ENCODE data around the gene ZNF3.
A peak's percentile ranks its signal among the peaks of the same experiment; 100 is the strongest.
"Not testable (repeated sequence)": the region's sequence is repeated elsewhere in the genome, so short reads cannot be mapped to it uniquely, and the experiment has no call there.

The ZNF3 gene

DNA sequence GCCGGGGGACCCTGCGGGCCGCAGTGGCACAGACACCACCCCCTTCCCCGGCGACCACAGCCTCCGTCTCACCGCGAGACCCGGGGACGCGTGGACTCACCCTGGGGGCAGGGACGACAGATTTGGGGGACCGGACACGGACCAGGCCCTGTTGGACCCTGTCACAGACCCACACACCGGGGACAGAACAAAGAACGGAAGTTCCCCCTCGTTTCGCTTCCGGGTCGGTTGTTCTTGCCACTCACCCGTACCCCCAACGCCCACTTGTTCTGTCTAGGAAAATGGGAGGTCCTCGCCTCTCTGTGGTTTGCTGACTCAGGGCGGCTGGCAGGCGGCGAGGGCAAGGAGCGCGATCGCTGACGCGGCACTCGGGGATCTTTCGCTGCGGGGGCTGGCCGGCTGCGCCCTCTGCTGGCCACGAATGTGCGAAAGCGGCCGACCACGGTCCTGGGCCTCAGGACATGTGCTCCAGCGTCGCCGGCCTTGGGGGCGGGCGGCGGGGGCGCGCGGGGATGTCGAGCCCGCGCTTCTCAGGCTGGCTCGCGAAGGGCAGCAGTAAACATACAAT lies at the start of gene ZNF3:
Gene ZNF3 (minus strand): TSS at position 189 of the 568 bp plus-strand sequence. CDS start 4,366 bp downstream, outside the sequence.
- Histone ChIP-seq H3K36me3 (ENCODE audit: control insufficient read depth, insufficient read depth, low read length) (peaks cover 35% of the 10 kb centered on the region), H3K9me3 (ENCODE audit: control insufficient read depth, insufficient read depth, low read depth, low read length) (peaks cover 4% of the 10 kb centered on the region; the same call in 1 of the 2 replicates), H3K4me1 (ENCODE audit: control insufficient read depth, insufficient read depth, low read length) (peaks cover 13% of the 10 kb centered on the region), H3K27me3 (ENCODE audit: control insufficient read depth, insufficient read depth, low read length) (no peaks in the 10 kb centered on the region), H3K9ac (ENCODE audit: low read length) (peak within 1 kb of the TSS; percentile 97), H3K27ac (ENCODE audit: low read depth, low read length) (peak within 1 kb of the TSS; percentile 86), H3K4me3 (ENCODE audit: low read depth, low read length) (peak within 1 kb of the TSS; percentile 94)

- H3K27ac ChIP-seq (ENCODE audit: low read depth, low read length): no peak overlapping the region
- no peaks in the 10 kb centered on the region for H3K36me3 ChIP-seq (ENCODE audit: control insufficient read depth, insufficient read depth, low read length)
- H3K9ac ChIP-seq (ENCODE audit: low read length): peak overlapping the region; percentile 36
- H3K27me3 ChIP-seq (ENCODE audit: control insufficient read depth, insufficient read depth, low read length): peaks cover 12% of the 10 kb centered on the region
- H3K9me3 ChIP-seq (ENCODE audit: control insufficient read depth, insufficient read depth, low read depth, low read length): no peaks in the 10 kb centered on the region
- peak overlapping the region; percentile 43 for H3K4me3 ChIP-seq (ENCODE audit: low read depth, low read length)
- H3K4me1 ChIP-seq (ENCODE audit: control insufficient read depth, insufficient read depth, low read length): peaks cover 4% of the 10 kb centered on the region; the same call in 1 of the 2 replicates
These were observed 49.3 kb upstream of the ZNF3 start for GRCh38 chr7:100130608-100131453.

DNA sequence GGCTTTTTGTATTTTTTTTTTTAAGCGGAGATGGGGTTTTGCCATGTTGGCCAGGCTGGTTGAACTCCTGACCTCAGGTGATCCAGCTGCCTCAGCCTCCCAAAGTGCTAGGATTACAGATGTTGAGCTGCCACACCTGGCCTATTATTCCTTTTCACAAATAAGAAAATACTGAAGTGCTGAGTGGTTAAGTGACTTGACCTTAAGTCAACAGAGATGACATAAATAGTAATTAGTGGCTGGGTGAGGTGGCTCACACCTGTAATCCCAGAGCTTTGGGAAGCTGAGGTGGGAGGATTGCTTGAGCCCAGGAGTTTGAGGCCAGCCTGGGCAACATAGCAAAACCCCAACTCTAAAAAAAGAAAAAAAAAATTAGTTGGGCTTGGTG lies 48.7 kb upstream of the ZNF3 start:
- peaks cover 12% of the 10 kb centered on the region for H3K27me3 ChIP-seq (ENCODE audit: control insufficient read depth, insufficient read depth, low read length)
- not testable (repeated sequence) for H3K9ac ChIP-seq (ENCODE audit: low read length); H3K36me3 ChIP-seq (ENCODE audit: control insufficient read depth, insufficient read depth, low read length); H3K4me1 ChIP-seq (ENCODE audit: control insufficient read depth, insufficient read depth, low read length); H3K9me3 ChIP-seq (ENCODE audit: control insufficient read depth, insufficient read depth, low read depth, low read length); H3K27ac ChIP-seq (ENCODE audit: low read depth, low read length); H3K4me3 ChIP-seq (ENCODE audit: low read depth, low read length)

- Histone ChIP-seq H3K4me3 (ENCODE audit: low read depth, low read length) (no peak overlapping the region), H3K27ac (ENCODE audit: low read depth, low read length) (no peak overlapping the region), H3K27me3 (ENCODE audit: control insufficient read depth, insufficient read depth, low read length) (peaks cover 12% of the 10 kb centered on the region), H3K4me1 (ENCODE audit: control insufficient read depth, insufficient read depth, low read length) (peaks cover 4% of the 10 kb centered on the region; the same call in 1 of the 2 replicates), H3K9me3 (ENCODE audit: control insufficient read depth, insufficient read depth, low read depth, low read length) (no peaks in the 10 kb centered on the region), H3K36me3 (ENCODE audit: control insufficient read depth, insufficient read depth, low read length) (no peaks in the 10 kb centered on the region), H3K9ac (ENCODE audit: low read length) (no peak overlapping the region)
These were observed 47.1 kb upstream of the ZNF3 start for GRCh38 chr7:100128637-100128963.

- Histone ChIP-seq H3K4me1 (ENCODE audit: control insufficient read depth, insufficient read depth, low read length) (peaks cover 4% of the 10 kb centered on the region; the same call in 1 of the 2 replicates), H3K27ac (ENCODE audit: low read depth, low read length) (no peak overlapping the region), H3K36me3 (ENCODE audit: control insufficient read depth, insufficient read depth, low read length) (no peaks in the 10 kb centered on the region), H3K9ac (ENCODE audit: low read length) (peak overlapping the region; percentile 64), H3K4me3 (ENCODE audit: low read depth, low read length) (peak overlapping the region; percentile 96), H3K9me3 (ENCODE audit: control insufficient read depth, insufficient read depth, low read depth, low read length) (no peaks in the 10 kb centered on the region), H3K27me3 (ENCODE audit: control insufficient read depth, insufficient read depth, low read length) (peaks cover 12% of the 10 kb centered on the region)
These were observed 46.5 kb upstream of the ZNF3 start for GRCh38 chr7:100127866-100128636.

GRCh38 chr7:100126931-100127865 lies 45.7 kb upstream of the ZNF3 start, which contains the start of gene MBLAC1:
Gene MBLAC1 (plus strand): TSS chr7:100126967. CDS start chr7:100127396, 429 bp downstream.
- no peaks in the 10 kb centered on the region for H3K9me3 ChIP-seq (ENCODE audit: control insufficient read depth, insufficient read depth, low read depth, low read length)
- H3K36me3 ChIP-seq (ENCODE audit: control insufficient read depth, insufficient read depth, low read length): no peaks in the 10 kb centered on the region
- peak within 1 kb of the TSS; percentile 88 for H3K27ac ChIP-seq (ENCODE audit: low read depth, low read length)
- peaks cover 12% of the 10 kb centered on the region for H3K27me3 ChIP-seq (ENCODE audit: control insufficient read depth, insufficient read depth, low read length)
- peak within 1 kb of the TSS; percentile 96 for H3K4me3 ChIP-seq (ENCODE audit: low read depth, low read length)
- peaks cover 1% of the 10 kb centered on the region; the same call in 1 of the 2 replicates for H3K4me1 ChIP-seq (ENCODE audit: control insufficient read depth, insufficient read depth, low read length)
- H3K9ac ChIP-seq (ENCODE audit: low read length): peak within 1 kb of the TSS; percentile 95

GRCh38 chr7:100126239-100126930 lies 44.9 kb upstream of the ZNF3 start:
- Histone ChIP-seq H3K27ac (ENCODE audit: low read depth, low read length) (peak overlapping the region; percentile 88), H3K36me3 (ENCODE audit: control insufficient read depth, insufficient read depth, low read length) (no peaks in the 10 kb centered on the region), H3K27me3 (ENCODE audit: control insufficient read depth, insufficient read depth, low read length) (peaks cover 12% of the 10 kb centered on the region), H3K9me3 (ENCODE audit: control insufficient read depth, insufficient read depth, low read depth, low read length) (no peaks in the 10 kb centered on the region), H3K9ac (ENCODE audit: low read length) (peak overlapping the region; percentile 95), H3K4me3 (ENCODE audit: low read depth, low read length) (peak overlapping the region; percentile 96), H3K4me1 (ENCODE audit: control insufficient read depth, insufficient read depth, low read length) (peaks cover 3% of the 10 kb centered on the region; the same call in 1 of the 2 replicates)

DNA sequence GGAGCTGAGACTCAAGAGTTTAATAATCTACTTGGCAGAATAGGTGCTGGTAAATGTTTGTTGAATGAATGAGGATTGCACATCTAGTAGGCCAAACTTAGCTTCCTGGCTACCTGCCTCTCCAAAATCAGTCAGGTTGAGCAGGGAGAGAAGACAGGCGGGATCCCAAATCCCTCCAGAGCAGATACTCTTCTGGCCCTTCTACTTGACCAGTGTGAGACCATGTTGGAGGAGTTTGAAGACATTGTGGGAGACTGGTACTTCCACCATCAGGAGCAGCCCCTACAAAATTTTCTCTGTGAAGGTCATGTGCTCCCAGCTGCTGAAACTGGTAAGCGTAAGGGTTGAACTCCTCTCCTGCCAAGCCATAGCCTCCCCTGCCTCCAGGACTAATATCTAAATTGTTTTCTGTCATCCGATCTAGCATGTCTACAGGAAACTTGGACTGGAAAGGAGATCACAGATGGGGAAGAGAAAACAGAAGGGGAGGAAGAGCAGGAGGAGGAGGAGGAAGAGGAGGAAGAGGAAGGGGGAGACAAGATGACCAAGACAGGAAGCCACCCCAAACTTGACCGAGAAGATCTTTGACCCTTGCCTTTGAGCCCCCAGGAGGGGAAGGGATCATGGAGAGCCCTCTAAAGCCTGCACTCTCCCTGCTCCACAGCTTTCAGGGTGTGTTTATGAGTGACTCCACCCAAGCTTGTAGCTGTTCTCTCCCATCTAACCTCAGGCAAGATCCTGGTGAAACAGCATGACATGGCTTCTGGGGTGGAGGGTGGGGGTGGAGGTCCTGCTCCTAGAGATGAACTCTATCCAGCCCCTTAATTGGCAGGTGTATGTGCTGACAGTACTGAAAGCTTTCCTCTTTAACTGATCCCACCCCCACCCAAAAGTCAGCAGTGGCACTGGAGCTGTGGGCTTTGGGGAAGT lies 43.0 kb upstream of the ZNF3 start:
- H3K27ac ChIP-seq (ENCODE audit: low read depth, low read length): no peak overlapping the region
- peaks cover 12% of the 10 kb centered on the region for H3K27me3 ChIP-seq (ENCODE audit: control insufficient read depth, insufficient read depth, low read length)
- H3K9ac ChIP-seq (ENCODE audit: low read length): no peak overlapping the region
- peaks cover 10% of the 10 kb centered on the region for H3K4me1 ChIP-seq (ENCODE audit: control insufficient read depth, insufficient read depth, low read length)
- no peaks in the 10 kb centered on the region for H3K9me3 ChIP-seq (ENCODE audit: control insufficient read depth, insufficient read depth, low read depth, low read length)
- no peaks in the 10 kb centered on the region for H3K36me3 ChIP-seq (ENCODE audit: control insufficient read depth, insufficient read depth, low read length)
- no peak overlapping the region for H3K4me3 ChIP-seq (ENCODE audit: low read depth, low read length)

DNA sequence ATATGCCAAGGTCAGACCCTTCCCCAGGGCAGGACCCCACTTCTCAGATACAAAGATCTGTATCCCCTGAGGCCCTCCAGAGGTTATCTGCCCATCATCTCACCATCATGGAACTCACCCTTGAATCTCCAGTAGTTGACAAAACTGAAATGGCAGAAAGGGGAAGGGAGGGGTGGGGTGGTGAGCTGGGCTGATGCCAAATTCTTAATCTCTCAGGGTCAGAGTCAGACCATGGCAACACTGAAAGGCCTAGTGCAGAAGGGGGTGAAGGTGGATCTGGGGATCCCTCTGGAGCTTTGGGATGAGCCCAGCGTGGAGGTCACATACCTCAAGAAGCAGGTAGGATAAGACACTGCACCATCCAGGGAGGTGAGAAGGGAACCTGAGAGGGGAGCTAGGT lies 41.0 kb upstream of the ZNF3 start:
- Histone ChIP-seq H3K27me3 (ENCODE audit: control insufficient read depth, insufficient read depth, low read length) (no peaks in the 10 kb centered on the region; the same call in 1 of the 2 replicates), H3K4me3 (ENCODE audit: low read depth, low read length) (no peak overlapping the region), H3K9me3 (ENCODE audit: control insufficient read depth, insufficient read depth, low read depth, low read length) (no peaks in the 10 kb centered on the region), H3K9ac (ENCODE audit: low read length) (no peak overlapping the region), H3K27ac (ENCODE audit: low read depth, low read length) (no peak overlapping the region), H3K36me3 (ENCODE audit: control insufficient read depth, insufficient read depth, low read length) (no peaks in the 10 kb centered on the region), H3K4me1 (ENCODE audit: control insufficient read depth, insufficient read depth, low read length) (peaks cover 10% of the 10 kb centered on the region)

Measured in HUES6 (cell line).